Gastroesophageal sphincter (tissue), 3 donors: ENCODE measurements around the gene STS.

Experiments
- CTCF ChIP-seq, 4 experiments: fragments of 200-600 bp in 2 of 4; fragments of 450-650 bp in 2 of 4; sonication (generic) in 1 of 4; IDR thresholded peaks; one replicate each; pipeline ENCODE4 v1.5.1; 2017 to 2019; ENCODE audit warnings: antibody characterized with exemption in 4 of 4, mild to moderate bottlenecking in 2 of 4, moderate library complexity in 2 of 4
- POLR2A ChIP-seq, 2 donors: fragments of 450-650 bp; IDR thresholded peaks; one replicate each; pipeline ENCODE4 v1.6.1; 2017; ENCODE audit warnings: antibody characterized with exemption in 2 of 2, mild to moderate bottlenecking in 2 of 2, moderate library complexity in 1 of 2

GRCh38 chrX:7145454-7145853, 2.1 kb upstream of the STS start:
- TF ChIP-seq CTCF (IDR thresholded peaks at IDR 0.05) (no peak), POLR2A (IDR thresholded peaks at IDR 0.05) (no peak)
